T-cell (primary cell): ENCODE data around the gene ADAMTSL1. TPM values are rescaled to one million over a fixed set of nuclear protein-coding genes. Genes with fewer than 3 reads are reported as not detected.

Experiments used
- ATAC-seq, 4 experiments: fragments of 200-7000 bp in 3 of 4; fragments of 150-1000 bp in 1 of 4; cut with Tn5 transposase; replicated peaks in 1 of 4; 1 replicate in 3 of 4; 2 replicates in 1 of 4; pipeline ENCODE4 v1.10.0; 2021; ENCODE audit warnings: moderate library complexity in 3 of 4, mild to moderate bottlenecking in 2 of 4, moderate number of reproducible peaks in 1 of 4
- CTCF ChIA-PET, 2 donors: fragments of 300-600 bp; sonication (Branson Sonifier 250); formaldehyde crosslinking; loops; one replicate each; lab custom pipeline; 2022; ENCODE audit warnings: antibody characterized with exemption in 2 of 2; lab: Charles Lee
- POLR2A ChIA-PET, 2 donors: fragments of 300-600 bp; sonication (Branson Sonifier 250); formaldehyde crosslinking; loops; one replicate each; lab custom pipeline; 2022; ENCODE audit warnings: antibody characterized with exemption in 2 of 2; lab: Charles Lee
- DNase-seq, 35 experiments: peaks; one replicate each; pipeline versions ENCODE4 v3.0.0 to v3.0.0-alpha.2; 2013 to 2023
- H3K27ac ChIP-seq: one replicate; pipeline ENCODE4 v1.5.1; 2013; ENCODE audit warnings: low read length
- H3K27me3 ChIP-seq, 2 experiments: replicated peaks in 1 of 2; 1 replicate in 1 of 2; 2 replicates in 1 of 2; pipeline versions ENCODE4 v1.6.1 to v1.7.0; 2013; ENCODE audit warnings: low read length in 1 of 2, mixed read lengths in 1 of 2; ENCODE audit not compliant: control insufficient read depth in 2 of 2, insufficient read depth in 2 of 2; ENCODE audit errors: extremely low read depth in 1 of 2
- H3K36me3 ChIP-seq, 2 donors: 1 replicate in 1 of 2; 2 replicates in 1 of 2; pipeline versions ENCODE4 v1.6.1 to v1.7.0; 2013; ENCODE audit warnings: low read length in 1 of 2; ENCODE audit not compliant: control insufficient read depth in 2 of 2, insufficient read depth in 1 of 2; ENCODE audit errors: extremely low read depth in 1 of 2
- H3K4me1 ChIP-seq, 2 experiments: 1 replicate in 1 of 2; 2 replicates in 1 of 2; pipeline versions ENCODE4 v1.6.1 to v1.7.0; 2013; ENCODE audit warnings: low read length in 2 of 2, mixed read lengths in 1 of 2; ENCODE audit not compliant: insufficient read depth in 2 of 2, control insufficient read depth in 1 of 2; ENCODE audit errors: extremely low read depth in 1 of 2
- H3K4me3 ChIP-seq, 2 donors: 1 replicate in 1 of 2; 2 replicates in 1 of 2; pipeline versions ENCODE4 v1.5.1 to v1.7.0; 2013; ENCODE audit warnings: mild to moderate bottlenecking in 2 of 2, low read length in 1 of 2, moderate library complexity in 1 of 2; ENCODE audit not compliant: control insufficient read depth in 1 of 2; ENCODE audit errors: extremely low read depth in 1 of 2
- H3K9me3 ChIP-seq: 2 replicates; pipeline ENCODE4 v1.7.0; 2013
- H3K27ac Mint-ChIP-seq, 2 donors: one replicate each; pipeline ENCODE4 v1.8.0; 2020 to 2021; ENCODE audit warnings: mild to moderate bottlenecking in 2 of 2, mixed read lengths in 2 of 2
- H3K27me3 Mint-ChIP-seq, 2 donors: one replicate each; pipeline ENCODE4 v1.8.0; 2021 to 2022; ENCODE audit warnings: mixed read lengths in 2 of 2
- H3K36me3 Mint-ChIP-seq: one replicate; pipeline ENCODE4 v1.8.0; 2021; ENCODE audit warnings: mixed read lengths
- H3K4me1 Mint-ChIP-seq, 3 donors: one replicate each; pipeline ENCODE4 v1.8.0; 2020 to 2022; ENCODE audit warnings: mixed read lengths in 3 of 3, mild to moderate bottlenecking in 1 of 3
- H3K4me3 Mint-ChIP-seq, 3 donors: one replicate each; pipeline ENCODE4 v1.8.0; 2020 to 2022; ENCODE audit warnings: mild to moderate bottlenecking in 3 of 3, mixed read lengths in 3 of 3, moderate library complexity in 3 of 3
- H3K9me3 Mint-ChIP-seq, 3 donors: one replicate each; pipeline ENCODE4 v1.8.0; 2020 to 2022; ENCODE audit warnings: mixed read lengths in 3 of 3
- WGBS: methylation state at CpG from one replicate; pipeline ENCODE4 v1.1.5; 2013; ENCODE audit warnings: missing lambda C conversion rate; ENCODE audit not compliant: insufficient coverage; 5-methylcytosine and 5-hydroxymethylcytosine counted together
- total RNA-seq, 35 experiments: library from RNA in 6 of 35; stranded (reverse) in 6 of 35; fragments of 120-200 nt in 1 of 35; gene quantifications; one replicate each; pipeline versions ENCODE4 v1.2.1 to v1.2.4 and lab custom pipeline; 2013 to 2026

Gene ADAMTSL1
- total RNA-seq, 5 donors from 2014 or later (not counting 1 experiment from before 2014, with no cell fraction given) = 0.10 TPM; not detected in 4

GRCh38 chr9:18447131-18447530, 26.8 kb upstream of the ADAMTSL1 start:
- no peaks in the 10 kb centered on the region for H3K9me3 Mint-ChIP-seq
- WGBS = 90% methylated on average over 4 of the region's 4 CpGs

GRCh38 chr9:18447541-18447940, 26.4 kb upstream of the ADAMTSL1 start:
- DNase-seq (no peak), ATAC-seq (no peak)
- ChIA-PET POLR2A (interaction anchor here in 1 of 2 donors (0.6 kb wide), 1 partner anchor 192 kb away, joined by 4 read pairs; no protein-coding TSS in a partner anchor), CTCF (no interaction called here)
- WGBS = no CpG with 5 or more reads among the region's 3 CpGs
- Histone ChIP-seq H3K4me1 (no peaks in the 10 kb centered on the region), H3K27me3 (no peaks in the 10 kb centered on the region), H3K4me3 (no peak overlapping the region), H3K9me3 (no peaks in the 10 kb centered on the region), H3K27ac (no peak overlapping the region), H3K36me3 (no peaks in the 10 kb centered on the region)
- Mint-ChIP-seq H3K4me3 (no peak overlapping the region), H3K4me1 (no peaks in the 10 kb centered on the region), H3K36me3 (no peaks in the 10 kb centered on the region), H3K9me3 (no peaks in the 10 kb centered on the region), H3K27ac (no peak overlapping the region), H3K27me3 (peaks cover 0 to 6% of the 10 kb centered on the region in 2 donors)

More at GRCh38 chr9:18447131-18447530, 26.8 kb upstream of the ADAMTSL1 start:
- Histone ChIP-seq H3K9me3 (no peaks in the 10 kb centered on the region), H3K27me3 (no peaks in the 10 kb centered on the region), H3K27ac (no peak overlapping the region), H3K4me1 (no peaks in the 10 kb centered on the region), H3K4me3 (no peak overlapping the region), H3K36me3 (no peaks in the 10 kb centered on the region)
- no peak overlapping the region for H3K27ac Mint-ChIP-seq
- H3K36me3 Mint-ChIP-seq = no peaks in the 10 kb centered on the region
- H3K4me3 Mint-ChIP-seq = no peak overlapping the region
- H3K27me3 Mint-ChIP-seq = peaks cover 0 to 6% of the 10 kb centered on the region in 2 donors
- ATAC-seq (no peak), DNase-seq (no peak)
- POLR2A ChIA-PET = interaction anchor here in 1 of 2 donors (0.6 kb wide), 1 partner anchor 192 kb away, joined by 4 read pairs; no protein-coding TSS in a partner anchor
- no peaks in the 10 kb centered on the region for H3K4me1 Mint-ChIP-seq
- CTCF ChIA-PET = no interaction called here

- Mint-ChIP-seq H3K36me3 (no peaks in the 10 kb centered on the region), H3K4me3 (no peak overlapping the region), H3K4me1 (no peaks in the 10 kb centered on the region), H3K27me3 (peaks cover 0 to 6% of the 10 kb centered on the region in 2 donors), H3K27ac (no peak overlapping the region), H3K9me3 (no peaks in the 10 kb centered on the region)
- Histone ChIP-seq H3K27ac (no peak overlapping the region), H3K27me3 (no peaks in the 10 kb centered on the region), H3K9me3 (no peaks in the 10 kb centered on the region), H3K4me1 (no peaks in the 10 kb centered on the region), H3K36me3 (no peaks in the 10 kb centered on the region), H3K4me3 (no peak overlapping the region)
- CTCF ChIA-PET = no interaction called here
- POLR2A ChIA-PET = no interaction called here
- DNase-seq (no peak), ATAC-seq (no peak)
Observed at GRCh38 chr9:18448101-18448500, 25.9 kb upstream of the ADAMTSL1 start.

- Mint-ChIP-seq H3K4me1 (no peaks in the 10 kb centered on the region), H3K36me3 (no peaks in the 10 kb centered on the region), H3K9me3 (no peaks in the 10 kb centered on the region), H3K27ac (no peak overlapping the region), H3K27me3 (peaks cover 0 to 6% of the 10 kb centered on the region in 2 donors), H3K4me3 (no peak overlapping the region)
- Histone ChIP-seq H3K4me3 (no peak overlapping the region), H3K36me3 (no peaks in the 10 kb centered on the region), H3K9me3 (no peaks in the 10 kb centered on the region), H3K4me1 (no peaks in the 10 kb centered on the region), H3K27ac (no peak overlapping the region), H3K27me3 (no peaks in the 10 kb centered on the region)
- no peak for DNase-seq
- ChIA-PET CTCF (interaction anchor here in 1 of 2 donors (0.8 kb wide), 1 partner anchor 9 kb away, joined by 3 read pairs; no protein-coding TSS in a partner anchor), POLR2A (no interaction called here)
- no peak for ATAC-seq
- WGBS = no CpG with 5 or more reads among the region's 3 CpGs
Observed at GRCh38 chr9:18451406-18451805, 22.5 kb upstream of the ADAMTSL1 start.

GRCh38 chr9:18452276-18452675, 21.7 kb upstream of the ADAMTSL1 start:
- POLR2A ChIA-PET = no interaction called here
- no peaks in the 10 kb centered on the region for H3K4me1 ChIP-seq
- no peak overlapping the region for H3K27ac ChIP-seq
- Mint-ChIP-seq H3K27ac (no peak overlapping the region), H3K9me3 (no peaks in the 10 kb centered on the region), H3K27me3 (peaks cover 0 to 6% of the 10 kb centered on the region in 2 donors), H3K36me3 (no peaks in the 10 kb centered on the region), H3K4me1 (no peaks in the 10 kb centered on the region), H3K4me3 (no peak overlapping the region)
- no peaks in the 10 kb centered on the region for H3K27me3 ChIP-seq
- 95% methylated on average over 2 of the region's 2 CpGs for WGBS
- DNase-seq = no peak
- CTCF ChIA-PET = interaction anchor here (0.5 to 0.8 kb wide), 2 partner anchors 10 to 24 kb away, joined by 3 read pairs; no protein-coding TSS in a partner anchor
- ATAC-seq = no peak
- no peaks in the 10 kb centered on the region for H3K36me3 ChIP-seq
- no peaks in the 10 kb centered on the region for H3K9me3 ChIP-seq
- no peak overlapping the region for H3K4me3 ChIP-seq

GRCh38 chr9:18456624-18457237, 17.2 kb upstream of the ADAMTSL1 start:
- Histone ChIP-seq H3K4me3 (no peak overlapping the region), H3K36me3 (no peaks in the 10 kb centered on the region), H3K4me1 (no peaks in the 10 kb centered on the region), H3K27me3 (no peaks in the 10 kb centered on the region), H3K27ac (no peak overlapping the region), H3K9me3 (no peaks in the 10 kb centered on the region)
- WGBS = 100% methylated on average over 1 of the region's 4 CpGs
- H3K4me3 Mint-ChIP-seq = no peak overlapping the region
- no peaks in the 10 kb centered on the region for H3K36me3 Mint-ChIP-seq
- ChIA-PET CTCF (no interaction called here), POLR2A (interaction anchor here in 1 of 2 donors (0.7 kb wide), 1 partner anchor 346 kb away, joined by 3 read pairs; no protein-coding TSS in a partner anchor)
- peaks cover 0 to 4% of the 10 kb centered on the region in 2 donors for H3K27me3 Mint-ChIP-seq
- no peaks in the 10 kb centered on the region for H3K4me1 Mint-ChIP-seq
- DNase-seq = no peak
- ATAC-seq = no peak
- no peaks in the 10 kb centered on the region for H3K9me3 Mint-ChIP-seq
- no peak overlapping the region for H3K27ac Mint-ChIP-seq
